Measurements from ENCODE around the gene RAB40C.

The RAB40C gene

DNA sequence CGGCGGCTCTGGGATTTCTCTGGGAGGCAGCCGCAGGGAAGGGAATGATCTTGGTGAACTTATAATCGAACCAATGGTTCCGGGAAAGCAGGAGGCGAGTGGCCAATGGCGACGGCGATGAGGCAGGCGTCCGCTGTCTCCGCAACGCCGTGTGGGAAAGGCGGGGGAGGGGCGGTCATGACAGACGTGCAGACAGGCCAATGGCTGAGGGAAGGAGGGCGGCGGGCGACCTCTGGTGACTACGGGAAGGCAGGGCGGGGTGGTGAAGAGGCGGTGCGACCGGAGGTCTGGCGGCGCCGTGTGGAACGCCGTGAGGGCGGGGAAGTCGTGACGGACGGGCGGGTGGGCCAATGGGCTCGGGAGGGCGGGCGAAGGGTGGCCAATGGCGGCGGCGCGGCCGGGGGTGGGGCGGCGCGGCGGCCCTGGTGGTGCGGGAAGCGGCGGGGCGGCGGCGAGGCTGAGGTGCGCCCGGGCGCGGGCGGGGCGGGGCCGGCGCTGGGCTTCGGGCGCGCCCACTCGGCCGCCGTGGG lies at the start of gene RAB40C:
Gene RAB40C (plus strand): TSS at position 409 of the 530 bp plus-strand sequence. CDS start 226 bp downstream, outside the sequence.
- peak; percentile 99 for DNase-seq

DNA sequence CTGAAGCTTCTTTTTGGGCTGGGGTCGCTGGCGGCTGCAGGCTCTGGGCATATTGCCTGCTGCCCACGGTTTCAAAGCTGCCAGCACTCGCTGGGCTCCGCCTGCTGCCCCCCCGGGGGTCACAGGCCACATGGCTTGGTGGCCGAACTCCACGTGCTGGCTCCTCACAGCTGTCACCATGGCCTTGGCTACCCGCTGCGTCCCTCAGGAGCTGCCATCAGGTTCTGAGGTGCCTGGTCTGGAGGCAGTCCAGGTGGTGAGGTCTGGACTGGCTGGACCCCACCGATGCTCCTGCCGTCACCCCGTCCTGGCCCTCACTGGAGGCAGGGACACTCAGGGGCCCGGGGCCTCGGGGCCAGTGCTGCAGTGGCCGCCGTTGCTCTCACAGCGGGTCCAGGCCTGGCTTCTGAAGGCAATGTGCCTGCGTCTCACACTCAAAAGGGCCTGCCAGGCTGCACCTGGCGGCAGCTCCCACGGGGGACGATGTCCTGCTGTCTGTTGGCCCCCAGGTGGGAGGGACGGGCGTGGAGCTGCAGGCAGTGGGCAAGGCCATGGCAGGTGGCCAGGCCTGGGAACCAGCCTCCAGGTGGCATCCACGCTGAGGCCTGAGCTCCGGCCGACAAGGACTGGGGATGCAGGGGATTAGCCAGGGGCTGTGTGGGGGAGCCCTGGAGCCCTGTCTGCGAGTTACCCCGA lies 49.1 kb upstream of the RAB40C start:
- DNase-seq = no peak

DNA sequence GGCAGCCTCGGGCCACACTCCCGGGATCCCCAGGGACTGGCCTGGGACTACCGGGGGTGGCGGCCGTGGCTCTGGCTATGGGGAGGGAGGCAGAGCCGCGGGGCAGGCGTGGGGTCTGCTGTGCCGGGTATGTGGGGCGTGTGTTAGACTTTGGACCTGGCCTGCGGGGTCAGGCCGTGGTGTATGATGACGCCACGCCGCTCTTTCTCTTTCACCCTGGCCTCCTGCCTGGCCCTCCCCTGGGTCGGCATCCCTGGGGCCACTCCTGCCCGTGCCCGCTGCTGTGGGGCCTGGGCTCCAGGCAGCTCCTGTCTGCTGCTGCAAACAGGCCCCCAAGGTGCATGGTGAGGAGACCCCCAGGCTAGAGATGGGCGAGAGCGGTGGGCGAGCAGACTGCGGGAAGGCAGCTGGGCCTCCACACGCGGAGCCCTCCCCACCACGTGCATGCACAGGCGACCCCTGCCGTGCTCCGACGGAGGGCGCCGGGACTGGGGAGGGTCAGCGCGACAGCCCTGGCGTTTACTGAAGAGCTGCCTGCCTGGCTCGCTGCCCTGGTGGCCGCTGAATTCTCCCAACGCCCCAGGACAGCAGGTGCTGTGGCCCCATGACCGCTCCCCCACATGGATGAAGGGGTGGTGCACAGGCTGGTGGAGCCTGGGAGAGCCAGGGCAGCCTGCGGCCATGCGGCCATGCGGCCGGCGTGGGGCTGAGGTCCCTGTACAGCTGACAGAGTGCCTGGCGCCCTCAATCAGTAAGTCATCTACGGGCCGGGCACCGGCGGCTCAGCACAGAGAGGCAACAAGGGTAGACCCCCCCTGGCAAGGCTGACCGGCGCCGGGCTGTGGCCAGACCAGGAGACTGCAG lies 46.3 kb upstream of the RAB40C start:
- DNase-seq = no peak

DNA sequence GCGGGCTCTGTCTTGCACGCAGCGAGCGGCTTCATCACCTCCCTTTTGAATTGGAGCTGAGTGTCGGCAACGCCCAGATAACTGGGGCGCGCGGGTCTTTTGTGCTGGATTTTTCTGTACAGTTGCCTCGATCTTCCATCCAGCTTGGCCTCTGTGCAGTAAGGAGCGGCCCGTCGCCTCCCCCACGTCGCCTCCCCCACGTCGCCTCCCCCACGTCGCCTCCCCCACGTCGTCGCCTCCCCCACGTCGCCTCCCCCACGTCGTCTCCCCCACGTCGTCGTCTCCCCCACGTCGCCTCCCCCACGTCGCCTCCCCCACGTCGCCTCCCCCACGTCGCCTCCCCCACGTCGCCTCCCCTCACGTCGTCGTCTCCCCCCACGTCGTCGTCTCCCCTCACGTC lies 45.3 kb upstream of the RAB40C start:
- no peak for DNase-seq

- DNase-seq = no peak
Observed at GRCh38 chr16:546909-547770, 42.7 kb upstream of the RAB40C start.

- DNase-seq = no peak
Observed at GRCh38 chr16:548586-548985, 41.3 kb upstream of the RAB40C start.

GRCh38 chr16:549544-550263 lies 40.2 kb upstream of the RAB40C start:
- DNase-seq = no peak

DNA sequence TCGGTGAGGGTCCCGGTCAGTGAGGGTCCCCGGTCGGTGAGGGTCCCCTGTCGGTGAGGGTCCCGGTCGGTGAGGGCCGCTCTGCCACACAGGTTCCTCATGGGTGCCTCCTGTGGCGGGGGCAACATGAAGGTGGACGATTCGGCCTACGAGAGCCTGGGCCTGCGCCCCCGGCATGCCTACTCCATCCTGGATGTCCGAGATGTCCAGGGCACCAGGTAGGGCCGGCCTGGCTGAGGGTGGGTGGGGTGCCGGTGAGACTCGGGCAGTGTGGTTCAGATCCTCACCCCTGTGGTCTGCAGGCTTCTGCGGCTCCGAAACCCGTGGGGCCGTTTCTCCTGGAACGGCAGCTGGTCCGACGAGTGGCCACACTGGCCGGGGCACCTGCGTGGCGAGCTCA lies 38.7 kb upstream of the RAB40C start:
- no peak for DNase-seq

GRCh38 chr16:552171-552570 lies 37.7 kb upstream of the RAB40C start:
- DNase-seq = no peak

GRCh38 chr16:553601-554296 lies 36.1 kb upstream of the RAB40C start:
- no peak for DNase-seq

DNA sequence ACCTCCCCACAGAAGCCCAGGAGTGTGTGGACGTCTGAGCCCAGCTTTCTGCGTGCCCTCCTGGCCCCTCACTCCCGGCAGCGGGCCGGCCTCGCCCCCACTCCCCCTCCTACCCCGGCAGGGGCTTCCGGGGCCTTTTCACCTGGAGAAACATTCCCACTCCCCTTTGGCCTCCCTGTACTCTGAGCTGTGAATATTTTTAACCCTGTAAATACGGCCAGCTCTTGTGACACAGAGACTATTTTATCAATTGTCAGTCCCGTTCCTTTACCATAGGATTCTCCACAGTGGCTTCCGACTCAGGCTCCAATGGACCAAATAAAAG lies 35.6 kb upstream of the RAB40C start:
- DNase-seq = no peak

DNA sequence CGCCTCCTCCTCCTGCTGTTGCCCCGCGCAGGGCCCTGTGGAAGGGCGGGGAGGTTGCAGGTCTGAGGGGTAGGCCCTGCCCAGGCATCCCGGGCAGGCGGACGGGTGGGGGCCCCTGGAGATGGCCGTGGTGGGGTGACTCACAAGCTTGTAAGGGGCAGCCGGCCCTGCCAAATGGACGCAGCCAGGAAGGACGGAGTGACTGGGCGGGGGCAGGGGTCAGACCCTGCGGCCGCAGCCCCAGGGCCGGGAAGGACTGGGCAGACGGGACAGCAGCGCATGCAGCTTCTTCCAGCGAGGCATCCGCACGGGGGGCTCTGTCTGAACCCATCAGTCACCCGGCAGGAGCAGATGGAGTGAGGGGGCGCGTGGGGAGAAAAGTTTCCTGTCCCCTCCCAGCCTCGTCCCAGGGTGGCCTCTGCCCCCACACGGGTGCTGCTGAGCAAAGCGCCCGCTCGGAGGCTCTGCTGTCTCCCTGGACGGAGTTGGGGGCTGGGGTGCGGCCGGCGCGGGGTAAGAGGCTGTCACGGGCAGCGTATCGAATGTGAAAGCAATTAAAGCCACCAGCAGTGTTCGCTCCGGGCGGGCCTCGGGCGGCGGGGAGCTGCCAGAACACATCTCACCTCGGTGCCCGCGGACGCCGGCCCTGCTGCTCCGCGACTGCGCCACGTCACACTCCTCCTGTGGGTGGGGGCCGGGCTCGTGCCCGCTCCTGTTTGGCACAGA lies 35.1 kb upstream of the RAB40C start:
- no peak for DNase-seq

GRCh38 chr16:555528-556473 lies 34.1 kb upstream of the RAB40C start:
- no peak for DNase-seq

DNA sequence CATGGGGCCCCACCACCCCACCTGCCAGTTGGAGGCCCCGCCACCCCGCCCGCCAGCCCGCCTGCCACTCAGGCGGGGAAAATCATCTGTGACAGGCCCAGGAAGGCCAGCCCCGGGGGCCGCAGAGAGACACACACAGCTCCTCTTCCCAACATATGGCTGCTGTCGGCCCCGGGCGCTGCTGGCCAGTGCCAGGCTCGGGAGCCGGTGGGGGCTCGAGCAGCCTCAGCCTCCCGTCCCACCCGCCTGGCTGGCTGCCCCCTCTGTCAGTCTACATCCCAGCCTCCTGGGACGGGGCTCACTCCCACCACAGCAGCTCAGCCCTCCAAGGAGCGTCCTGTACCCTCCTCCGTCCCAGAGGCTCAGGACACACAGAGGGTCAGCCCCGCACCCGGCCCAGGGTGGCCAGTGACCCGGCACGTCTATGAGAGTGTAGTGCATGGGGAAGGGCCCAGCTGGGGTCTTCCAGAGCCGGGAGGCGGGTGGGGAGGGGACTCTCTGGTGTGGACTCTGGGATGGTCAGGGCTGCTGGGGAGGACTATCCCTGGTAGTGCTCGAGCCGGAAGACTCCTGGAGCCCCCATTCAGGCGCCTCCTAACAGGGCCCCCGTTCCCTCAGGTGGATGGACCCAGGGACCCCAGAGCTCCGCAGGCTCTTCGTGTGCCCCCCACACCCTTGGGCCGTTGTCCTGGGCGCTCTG lies 33.2 kb upstream of the RAB40C start:
- DNase-seq = no peak

DNA sequence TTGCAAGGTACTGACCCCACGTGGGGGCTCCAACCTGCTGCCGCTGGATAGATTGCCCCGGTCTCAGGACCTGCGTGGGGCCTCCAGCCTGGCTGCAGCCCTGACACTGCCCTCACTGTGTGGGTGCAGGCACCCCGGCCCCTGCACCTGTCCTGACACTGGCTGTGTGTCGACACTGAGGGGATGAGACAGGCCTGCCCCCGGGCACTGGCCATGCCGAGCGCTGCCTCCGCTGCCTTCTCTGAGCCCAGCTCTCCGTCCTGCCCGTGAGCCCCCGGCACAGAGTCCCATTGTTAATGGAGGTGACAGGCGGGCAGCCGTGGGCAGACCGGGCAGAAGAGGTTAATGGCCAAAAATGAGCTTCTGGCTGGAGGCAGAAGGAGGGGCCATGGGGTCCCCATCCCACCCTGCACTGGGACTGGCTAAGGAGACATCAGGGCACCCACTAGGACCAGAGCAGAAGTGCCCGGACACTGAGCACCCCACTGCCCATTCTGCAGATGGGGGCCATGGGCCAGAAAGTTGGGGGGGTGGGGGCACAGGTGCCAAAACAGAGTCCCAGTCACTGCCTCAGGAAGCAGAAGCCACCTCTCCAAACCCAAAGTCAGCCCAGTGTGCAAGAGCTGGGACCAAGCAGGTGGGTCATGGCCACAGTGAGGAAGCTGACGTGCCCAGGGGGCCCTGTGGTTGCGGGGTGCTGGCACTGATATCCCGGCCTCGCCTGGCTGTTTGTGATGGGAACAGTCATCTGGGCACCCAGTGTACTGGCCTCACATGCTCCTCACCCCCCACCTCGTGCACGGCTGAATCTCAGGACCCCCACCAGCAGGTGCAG lies 32.2 kb upstream of the RAB40C start:
- no peak for DNase-seq

DNA sequence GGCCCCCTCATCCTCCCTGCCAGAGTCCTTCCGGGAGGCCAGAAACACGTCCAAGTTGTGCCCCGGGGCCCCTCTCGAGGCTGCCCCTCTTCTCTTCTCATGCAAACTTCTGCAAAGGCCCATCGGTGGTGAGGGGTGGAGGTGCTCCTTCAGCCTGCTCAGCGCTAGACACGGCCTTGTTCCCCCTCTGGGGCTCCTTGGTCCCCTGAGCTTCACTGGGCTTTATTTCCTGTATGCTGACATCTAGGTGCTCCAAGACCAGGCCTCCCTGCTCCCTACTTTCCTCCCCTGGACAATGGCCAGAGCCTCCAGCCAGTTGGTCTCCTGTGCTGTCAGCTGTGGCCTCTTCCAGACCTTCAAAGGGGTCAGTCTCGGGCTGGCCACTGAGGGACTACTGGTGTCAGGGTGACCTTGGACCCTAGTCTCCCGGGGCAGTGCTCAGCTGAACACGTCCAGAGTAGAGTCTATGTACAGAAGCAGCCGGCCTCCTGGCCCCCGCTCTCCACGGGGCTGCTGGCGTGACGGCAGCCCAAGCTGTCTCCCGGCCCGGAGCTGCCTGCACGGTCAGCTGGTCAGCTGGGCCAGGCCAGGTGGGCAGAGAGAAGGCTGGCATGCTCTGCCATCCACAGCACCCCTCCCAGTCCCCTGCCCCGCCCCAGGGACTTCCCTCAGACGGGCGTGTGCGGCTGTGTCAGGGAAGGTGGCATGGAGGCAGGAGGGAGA lies 31.4 kb upstream of the RAB40C start:
- no peak for DNase-seq

DNA sequence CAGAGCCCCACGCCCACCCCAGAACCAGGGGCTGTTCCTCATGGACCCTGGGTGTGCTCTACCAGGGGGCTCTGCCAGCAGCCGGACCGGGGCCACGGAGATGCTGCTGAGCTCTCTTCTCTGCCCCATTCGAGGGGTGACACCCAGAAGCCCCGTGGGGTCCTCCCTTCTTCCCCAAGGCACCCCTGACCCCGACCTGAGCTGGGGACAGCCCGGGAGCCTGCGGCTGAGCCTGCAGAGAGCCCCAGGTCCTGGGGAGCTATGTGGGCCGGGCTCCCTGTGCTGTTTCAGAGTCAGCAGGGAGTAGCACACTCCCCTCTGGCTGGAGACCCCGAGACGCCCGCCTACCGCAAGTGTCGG lies 30.9 kb upstream of the RAB40C start:
- no peak for DNase-seq

All from right forelimb (tissue), 1 donor.